IPS-18c (cell line): ENCODE data around the gene ZMIZ1.

ENCODE experiments used
- H3K4me3 ChIP-seq: 2 replicates; pipeline ENCODE4 v1.7.0; 2013; ENCODE audit warnings: low read depth, mild to moderate bottlenecking, low read length, moderate library complexity; ENCODE audit not compliant: insufficient read depth
- H3K9me3 ChIP-seq: one replicate; pipeline ENCODE4 v1.6.1; 2013; ENCODE audit warnings: mild to moderate bottlenecking, low read length, moderate library complexity; ENCODE audit not compliant: control insufficient read depth, insufficient read depth

The ZMIZ1 gene

GRCh38 chr10:79057481-79058275, 11.1 kb upstream of the ZMIZ1 start:
- Histone ChIP-seq H3K4me3 (no peak overlapping the region), H3K9me3 (no peaks in the 10 kb centered on the region)

- Histone ChIP-seq H3K4me3 (no peak overlapping the region), H3K9me3 (no peaks in the 10 kb centered on the region)
Observed at GRCh38 chr10:79058899-79059841, 9.6 kb upstream of the ZMIZ1 start.

- H3K9me3 ChIP-seq: no peaks in the 10 kb centered on the region
- H3K4me3 ChIP-seq: no peak overlapping the region
Observed at GRCh38 chr10:79059859-79060379, 8.8 kb upstream of the ZMIZ1 start.

- Histone ChIP-seq H3K4me3 (no peak overlapping the region), H3K9me3 (no peaks in the 10 kb centered on the region)
Observed at GRCh38 chr10:79060641-79061255, 8.0 kb upstream of the ZMIZ1 start.

GRCh38 chr10:79061441-79062315, 7.1 kb upstream of the ZMIZ1 start:
- H3K9me3 ChIP-seq: no peaks in the 10 kb centered on the region
- no peak overlapping the region for H3K4me3 ChIP-seq

GRCh38 chr10:79063071-79063491, 5.7 kb upstream of the ZMIZ1 start:
- Histone ChIP-seq H3K9me3 (no peaks in the 10 kb centered on the region), H3K4me3 (no peak overlapping the region)

- H3K4me3 ChIP-seq: no peak overlapping the region
- H3K9me3 ChIP-seq: no peaks in the 10 kb centered on the region
Observed at GRCh38 chr10:79063661-79064492, 4.9 kb upstream of the ZMIZ1 start.

GRCh38 chr10:79065091-79065551, 3.6 kb upstream of the ZMIZ1 start:
- Histone ChIP-seq H3K4me3 (no peak overlapping the region), H3K9me3 (no peaks in the 10 kb centered on the region)

- Histone ChIP-seq H3K4me3 (no peak overlapping the region), H3K9me3 (no peaks in the 10 kb centered on the region)
Observed at GRCh38 chr10:79065853-79066252, 2.9 kb upstream of the ZMIZ1 start.

GRCh38 chr10:79066411-79067240, 2.1 kb upstream of the ZMIZ1 start:
- no peaks in the 10 kb centered on the region for H3K9me3 ChIP-seq
- H3K4me3 ChIP-seq: peak overlapping the region; percentile 1; the same call in 1 of the 2 replicates

GRCh38 chr10:79067241-79068202, 1.2 kb upstream of the ZMIZ1 start:
- no peaks in the 10 kb centered on the region for H3K9me3 ChIP-seq
- H3K4me3 ChIP-seq: peak overlapping the region; percentile 69

GRCh38 chr10:79068203-79068561, 584 bp upstream of the ZMIZ1 start:
- H3K4me3 ChIP-seq: peak overlapping the region; percentile 69
- no peaks in the 10 kb centered on the region for H3K9me3 ChIP-seq

- Histone ChIP-seq H3K9me3 (no peaks in the 10 kb centered on the region), H3K4me3 (peak overlapping the region; percentile 92)
Observed at GRCh38 chr10:79069325-79070080, 737 bp downstream of the ZMIZ1 start.
